ENCODE data around the gene SOX13.

SOX13 gene

GRCh38 chr1:204153667-204154066 is 80.8 kb downstream of the SOX13 start:
- no peak for DNase-seq (ENCODE audit: low spot score)

GRCh38 chr1:204154568-204155255 is 81.8 kb downstream of the SOX13 start:
- DNase-seq (ENCODE audit: low spot score) = no peak

GRCh38 chr1:204155881-204156280 is 83.0 kb downstream of the SOX13 start:
- DNase-seq (ENCODE audit: low spot score) = no peak

GRCh38 chr1:204157962-204158361 is 85.0 kb downstream of the SOX13 start:
- no peak for DNase-seq (ENCODE audit: low spot score)

- no peak for DNase-seq (ENCODE audit: low spot score)
These were observed 88.9 kb downstream of the SOX13 start for GRCh38 chr1:204161609-204162493.

GRCh38 chr1:204162494-204163074 is 89.7 kb downstream of the SOX13 start:
- peak; percentile 69 for DNase-seq (ENCODE audit: low spot score)

GRCh38 chr1:204166219-204166618 is 93.3 kb downstream of the SOX13 start, which contains the start of gene REN:
TSS of gene REN (minus strand) at chr1:204166337. CDS start at chr1:204166293, 44 bp downstream.
- DNase-seq (ENCODE audit: low spot score) = no peak

- DNase-seq (ENCODE audit: low spot score) = no peak
These were observed 94.8 kb downstream of the SOX13 start for GRCh38 chr1:204167730-204168129.

GRCh38 chr1:204169858-204170257 is 96.9 kb downstream of the SOX13 start:
- no peak for DNase-seq (ENCODE audit: low spot score)

GRCh38 chr1:204170494-204171155 is 97.7 kb downstream of the SOX13 start:
- DNase-seq (ENCODE audit: low spot score) = no peak

GRCh38 chr1:204171751-204172178 is 98.8 kb downstream of the SOX13 start:
- peak; percentile 85 for DNase-seq (ENCODE audit: low spot score)

GRCh38 chr1:204172404-204173029 is 99.6 kb downstream of the SOX13 start:
- DNase-seq (ENCODE audit: low spot score) = no peak

- DNase-seq (ENCODE audit: low spot score) = no peak
These were observed 102.0 kb downstream of the SOX13 start for GRCh38 chr1:204174958-204175357.

- DNase-seq (ENCODE audit: low spot score) = no peak
These were observed 103.1 kb downstream of the SOX13 start for GRCh38 chr1:204176049-204176448.

- DNase-seq (ENCODE audit: low spot score) = no peak
These were observed 104.2 kb downstream of the SOX13 start for GRCh38 chr1:204177133-204177532.
